Mesenchymal stem cell (in vitro differentiated cells and primary cell): ENCODE data around the gene MYL3.

Experiments
- DNase-seq: peaks from one replicate; pipeline ENCODE4 v3.0.0-alpha.2; 2013
- H2AFZ ChIP-seq: one replicate; pipeline ENCODE4 v1.6.1; 2013; ENCODE audit warnings: low read depth, mild to moderate bottlenecking, control low read depth, inconsistent platforms, low read length, moderate library complexity
- H2AK5ac ChIP-seq: 2 replicates; pipeline ENCODE4 v1.6.1; 2013; ENCODE audit warnings: low read length, moderate library complexity, mild to moderate bottlenecking, inconsistent platforms; ENCODE audit not compliant: severe bottlenecking
- H2BK120ac ChIP-seq: one replicate; pipeline ENCODE4 v1.6.1; 2013; ENCODE audit warnings: low read depth, mild to moderate bottlenecking, inconsistent platforms, low read length, moderate library complexity
- H2BK12ac ChIP-seq, 2 experiments: one replicate each; pipeline ENCODE4 v1.6.1; 2013; ENCODE audit warnings: inconsistent platforms in 2 of 2, low read length in 2 of 2, mild to moderate bottlenecking in 2 of 2, moderate library complexity in 2 of 2, control low read depth in 1 of 2
- H2BK15ac ChIP-seq: one replicate; pipeline ENCODE4 v1.6.1; 2013; ENCODE audit warnings: mild to moderate bottlenecking, low read depth, inconsistent platforms; ENCODE audit not compliant: poor library complexity, severe bottlenecking
- H2BK5ac ChIP-seq: 2 replicates; pipeline ENCODE4 v1.6.1; 2013; ENCODE audit warnings: low read depth, mild to moderate bottlenecking, low read length, control low read depth, inconsistent platforms; ENCODE audit not compliant: poor library complexity, severe bottlenecking
- H3K14ac ChIP-seq, 2 experiments: one replicate each; pipeline ENCODE4 v1.6.1; 2013; ENCODE audit warnings: inconsistent platforms in 2 of 2, low read length in 2 of 2, control low read depth in 1 of 2, mild to moderate bottlenecking in 1 of 2, moderate library complexity in 1 of 2
- H3K18ac ChIP-seq, 2 experiments: one replicate each; pipeline ENCODE4 v1.6.1; 2013; ENCODE audit warnings: inconsistent platforms in 2 of 2, low read length in 2 of 2, control low read depth in 1 of 2, low read depth in 1 of 2, mild to moderate bottlenecking in 1 of 2
- H3K23ac ChIP-seq, 2 experiments: one replicate each; pipeline ENCODE4 v1.6.1; 2013; ENCODE audit warnings: inconsistent platforms in 2 of 2, low read length in 2 of 2, mild to moderate bottlenecking in 2 of 2, moderate library complexity in 2 of 2, control low read depth in 1 of 2
- H3K27ac ChIP-seq: 2 replicates; pipeline ENCODE4 v1.5.1; 2013; ENCODE audit warnings: mild to moderate bottlenecking, moderate library complexity, low read length, control low read depth, inconsistent platforms; ENCODE audit not compliant: poor library complexity, severe bottlenecking
- H3K27me3 ChIP-seq, 2 experiments: 2 replicates each; pipeline versions ENCODE4 v1.6.1 to v1.7.0; 2013; ENCODE audit warnings: low read length in 2 of 2, mild to moderate bottlenecking in 2 of 2, moderate library complexity in 2 of 2, control low read depth in 1 of 2, inconsistent platforms in 1 of 2; ENCODE audit not compliant: control insufficient read depth in 1 of 2, insufficient read depth in 1 of 2
- H3K36me3 ChIP-seq, 2 experiments: 2 replicates each; pipeline versions ENCODE4 v1.6.1 to v1.7.0; 2013; ENCODE audit warnings: low read length in 2 of 2, control low read depth in 1 of 2, inconsistent platforms in 1 of 2, low read depth in 1 of 2, mild to moderate bottlenecking in 1 of 2; ENCODE audit not compliant: insufficient read depth in 2 of 2, control insufficient read depth in 1 of 2
- H3K4ac ChIP-seq, 2 experiments: one replicate each; pipeline ENCODE4 v1.6.1; 2013; ENCODE audit warnings: inconsistent platforms in 2 of 2, low read length in 2 of 2, mild to moderate bottlenecking in 2 of 2, moderate library complexity in 2 of 2, control low read depth in 1 of 2, low read depth in 1 of 2
- H3K4me1 ChIP-seq: 2 replicates; pipeline ENCODE4 v1.6.1; 2013; ENCODE audit warnings: low read depth, low read length, control low read depth; ENCODE audit not compliant: control insufficient read depth, insufficient read depth
- H3K4me2 ChIP-seq: 2 replicates; pipeline ENCODE4 v1.6.1; 2013; ENCODE audit warnings: low read length, mild to moderate bottlenecking, inconsistent platforms; ENCODE audit not compliant: poor library complexity, severe bottlenecking
- H3K4me3 ChIP-seq, 2 experiments: 2 replicates each; pipeline versions ENCODE4 v1.5.1 to v1.7.0; 2013; ENCODE audit warnings: low read length in 2 of 2, mild to moderate bottlenecking in 2 of 2, control low read depth in 1 of 2, low read depth in 1 of 2; ENCODE audit not compliant: insufficient read depth in 1 of 2
- H3K79me1 ChIP-seq: replicated peaks from 2 replicates; pipeline ENCODE4 v1.6.1; 2013; ENCODE audit warnings: mild to moderate bottlenecking, control low read depth, low read length, inconsistent platforms; ENCODE audit not compliant: poor library complexity, severe bottlenecking
- H3K9ac ChIP-seq: 2 replicates; pipeline ENCODE4 v1.7.0; 2013; ENCODE audit warnings: mild to moderate bottlenecking, low read length, moderate library complexity
- H3K9me3 ChIP-seq: 2 replicates; pipeline ENCODE4 v1.7.0; 2013; ENCODE audit warnings: mild to moderate bottlenecking, low read length; ENCODE audit not compliant: control insufficient read depth
- H4K8ac ChIP-seq: one replicate; pipeline ENCODE4 v1.6.1; 2013; ENCODE audit warnings: inconsistent platforms, mild to moderate bottlenecking, low read length, moderate library complexity
- H4K91ac ChIP-seq: one replicate; pipeline ENCODE4 v1.6.1; 2013; ENCODE audit warnings: mild to moderate bottlenecking, low read length, inconsistent platforms
- WGBS: methylation state at CpG from one replicate; pipeline ENCODE4 v1.1.7; 2013; ENCODE audit warnings: mixed read lengths; 5-methylcytosine and 5-hydroxymethylcytosine counted together

Gene MYL3

DNA sequence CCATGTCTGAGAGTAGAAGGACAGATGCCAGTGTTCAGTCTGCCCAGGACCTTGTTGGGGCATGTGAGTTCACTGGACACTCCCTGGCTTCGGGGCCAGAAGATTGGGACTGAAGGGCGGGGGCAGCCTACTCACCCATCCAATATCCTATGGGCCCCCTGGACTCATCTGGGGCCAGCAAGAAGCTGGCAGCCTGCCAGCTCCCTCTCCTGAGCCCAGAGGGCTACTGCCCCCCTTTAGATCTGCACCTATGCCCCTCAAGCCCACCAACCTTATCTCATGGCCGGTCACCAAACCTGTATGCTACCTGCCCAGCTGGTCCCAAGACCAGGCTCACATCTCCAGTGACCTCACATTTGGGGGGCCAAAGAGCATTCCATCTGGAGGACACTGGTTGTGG, 22.4 kb upstream of the MYL3 start:
- H3K27ac ChIP-seq, result no peak overlapping the region
- H3K4me2 ChIP-seq, result no peak overlapping the region
- peak overlapping the region in 1 of 2 experiments; percentile 30 for H3K14ac ChIP-seq
- H3K4ac ChIP-seq, result no peak overlapping the region
- no peak overlapping the region for H3K4me3 ChIP-seq
- no peak overlapping the region for H4K8ac ChIP-seq
- no peak overlapping the region for H2BK12ac ChIP-seq
- no peaks in the 10 kb centered on the region for H3K79me1 ChIP-seq
- H3K4me1 ChIP-seq, result peaks cover 21% of the 10 kb centered on the region
- no peak overlapping the region for H2AFZ ChIP-seq
- no peak overlapping the region for H2BK15ac ChIP-seq
- H4K91ac ChIP-seq, result no peak overlapping the region
- no peak overlapping the region for H3K18ac ChIP-seq
- 95% methylated on average over 3 of the region's 3 CpGs for WGBS
- no peak overlapping the region for H2AK5ac ChIP-seq
- H3K9me3 ChIP-seq, result no peaks in the 10 kb centered on the region
- no peaks in the 10 kb centered on the region for H3K36me3 ChIP-seq
- H3K9ac ChIP-seq, result no peak overlapping the region
- no peak overlapping the region for H2BK5ac ChIP-seq
- DNase-seq, result no peak
- peaks cover 63 to 66% of the 10 kb centered on the region in 2 experiments for H3K27me3 ChIP-seq
- H3K23ac ChIP-seq, result no peak overlapping the region
- no peak overlapping the region for H2BK120ac ChIP-seq

DNA sequence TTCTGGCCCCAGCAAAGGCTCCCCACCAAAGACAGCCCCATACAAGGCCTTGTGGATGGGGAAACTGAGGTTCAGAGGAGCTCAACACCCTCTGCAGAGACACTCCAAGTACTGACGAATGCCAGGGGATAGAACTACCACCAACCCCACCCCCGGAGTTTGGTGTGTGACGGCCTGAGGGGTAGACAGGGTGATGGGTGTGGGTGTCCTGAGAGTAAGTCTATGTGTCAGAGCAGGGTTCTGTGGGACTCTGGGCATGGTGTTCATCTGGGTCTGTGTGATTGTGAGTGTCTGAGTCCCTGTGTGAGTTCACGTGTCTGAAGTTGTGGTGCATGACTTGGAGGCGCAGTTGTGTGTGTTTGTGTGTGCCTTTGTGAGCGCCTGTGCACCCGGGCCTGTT, 21.7 kb upstream of the MYL3 start:
- H3K9ac ChIP-seq, result no peak overlapping the region
- H4K91ac ChIP-seq, result no peak overlapping the region
- H2AFZ ChIP-seq, result no peak overlapping the region
- 96% methylated on average over 5 of the region's 7 CpGs for WGBS
- no peak overlapping the region for H2BK5ac ChIP-seq
- no peak overlapping the region for H3K23ac ChIP-seq
- no peak for DNase-seq
- H3K18ac ChIP-seq, result no peak overlapping the region
- H2AK5ac ChIP-seq, result no peak overlapping the region
- H3K27me3 ChIP-seq, result peaks cover 60 to 67% of the 10 kb centered on the region in 2 experiments
- H3K79me1 ChIP-seq, result no peaks in the 10 kb centered on the region
- peaks cover 21% of the 10 kb centered on the region for H3K4me1 ChIP-seq
- no peak overlapping the region for H2BK12ac ChIP-seq
- H3K4me2 ChIP-seq, result no peak overlapping the region
- H3K4me3 ChIP-seq, result no peak overlapping the region
- H4K8ac ChIP-seq, result no peak overlapping the region
- H2BK120ac ChIP-seq, result no peak overlapping the region
- H3K4ac ChIP-seq, result no peak overlapping the region
- no peak overlapping the region for H2BK15ac ChIP-seq
- H3K27ac ChIP-seq, result no peak overlapping the region
- H3K9me3 ChIP-seq, result no peaks in the 10 kb centered on the region
- no peak overlapping the region for H3K14ac ChIP-seq
- H3K36me3 ChIP-seq, result no peaks in the 10 kb centered on the region

GRCh38 chr3:46884427-46884826, 21.2 kb upstream of the MYL3 start:
- no peak overlapping the region for H2BK12ac ChIP-seq
- H2AFZ ChIP-seq, result no peak overlapping the region
- H2AK5ac ChIP-seq, result no peak overlapping the region
- H3K9me3 ChIP-seq, result no peaks in the 10 kb centered on the region
- H3K4me2 ChIP-seq, result no peak overlapping the region
- peak overlapping the region in 1 of 2 experiments; percentile 66 for H3K14ac ChIP-seq
- H4K8ac ChIP-seq, result no peak overlapping the region
- peaks cover 21% of the 10 kb centered on the region for H3K4me1 ChIP-seq
- H4K91ac ChIP-seq, result no peak overlapping the region
- H3K27ac ChIP-seq, result no peak overlapping the region
- H3K79me1 ChIP-seq, result no peaks in the 10 kb centered on the region
- no peak overlapping the region for H2BK120ac ChIP-seq
- peaks cover 55 to 62% of the 10 kb centered on the region in 2 experiments for H3K27me3 ChIP-seq
- WGBS, result 19% methylated on average over 5 of the region's 5 CpGs
- H3K23ac ChIP-seq, result no peak overlapping the region
- no peak overlapping the region for H3K9ac ChIP-seq
- H3K18ac ChIP-seq, result no peak overlapping the region
- no peak overlapping the region for H2BK5ac ChIP-seq
- H3K36me3 ChIP-seq, result no peaks in the 10 kb centered on the region
- no peak overlapping the region for H3K4ac ChIP-seq
- no peak overlapping the region for H3K4me3 ChIP-seq
- H2BK15ac ChIP-seq, result no peak overlapping the region
- DNase-seq, result no peak

- no peaks in the 10 kb centered on the region for H3K9me3 ChIP-seq
- no peak overlapping the region for H3K4me2 ChIP-seq
- no peak overlapping the region for H4K91ac ChIP-seq
- no peak overlapping the region for H2AFZ ChIP-seq
- no peaks in the 10 kb centered on the region for H3K36me3 ChIP-seq
- no peak overlapping the region for H2BK120ac ChIP-seq
- no peak overlapping the region for H2BK15ac ChIP-seq
- no peaks in the 10 kb centered on the region for H3K79me1 ChIP-seq
- no peak overlapping the region for H3K18ac ChIP-seq
- H3K23ac ChIP-seq, result no peak overlapping the region
- WGBS, result 28% methylated on average over 4 of the region's 4 CpGs
- no peak overlapping the region for H3K4me3 ChIP-seq
- H2BK12ac ChIP-seq, result no peak overlapping the region
- no peak overlapping the region for H3K27ac ChIP-seq
- H3K9ac ChIP-seq, result no peak overlapping the region
- no peak for DNase-seq
- H2BK5ac ChIP-seq, result no peak overlapping the region
- no peak overlapping the region for H2AK5ac ChIP-seq
- H3K14ac ChIP-seq, result no peak overlapping the region
- no peak overlapping the region for H3K4ac ChIP-seq
- H3K27me3 ChIP-seq, result peaks cover 49 to 59% of the 10 kb centered on the region in 2 experiments
- H3K4me1 ChIP-seq, result peaks cover 24% of the 10 kb centered on the region
- no peak overlapping the region for H4K8ac ChIP-seq
These were observed 20.6 kb upstream of the MYL3 start for GRCh38 chr3:46883830-46884185.
